WTC11 (cell line): Measurements from ENCODE around the gene PTPRN2. TPM values are rescaled to one million over a fixed set of nuclear protein-coding genes. Genes with fewer than 3 reads are reported as not detected.

Experiments used
- ATAC-seq: fragments of 200-7000 bp; cut with Tn5 transposase; 2 replicates; pipeline ENCODE4 v1.10.0; 2021; ENCODE audit warnings: mild to moderate bottlenecking, moderate library complexity
- CTCF ChIA-PET: fragments of 300-600 bp; sonication (Branson Sonifier 250); formaldehyde crosslinking; loops from one replicate; lab custom pipeline; 2021; ENCODE audit warnings: antibody characterized with exemption; lab: Charles Lee
- POLR2A ChIA-PET: fragments of 350-600 bp; sonication (Branson Sonifier 250); formaldehyde crosslinking; loops from one replicate; lab custom pipeline; 2021; ENCODE audit warnings: antibody characterized with exemption; lab: Charles Lee
- DNase-seq: peaks from one replicate; pipeline ENCODE4 v3.0.0; 2021; ENCODE audit warnings: low spot score
- H3K27ac Mint-ChIP-seq: 2 replicates; pipeline ENCODE4 v1.8.0; 2021; ENCODE audit warnings: mixed read lengths
- H3K27me3 Mint-ChIP-seq: 2 replicates; pipeline ENCODE4 v1.8.0; 2021; ENCODE audit warnings: low read depth, mild to moderate bottlenecking, moderate library complexity, mixed read lengths
- H3K36me3 Mint-ChIP-seq: 2 replicates; pipeline ENCODE4 v1.8.0; 2021; ENCODE audit warnings: mixed read lengths
- H3K4me1 Mint-ChIP-seq: 2 replicates; pipeline ENCODE4 v1.8.0; 2022; ENCODE audit warnings: mixed read lengths
- H3K4me3 Mint-ChIP-seq: 2 replicates; pipeline ENCODE4 v1.8.0; 2021; ENCODE audit warnings: mild to moderate bottlenecking, moderate library complexity, mixed read lengths
- H3K9me3 Mint-ChIP-seq: 2 replicates; pipeline ENCODE4 v1.8.0; 2021; ENCODE audit warnings: mixed read lengths
- ATF3 ChIP-seq: sonication (generic); formaldehyde crosslinking; conservative IDR thresholded peaks from 2 replicates; pipeline ENCODE4 v1.8.1; 2022; ENCODE audit warnings: mild to moderate bottlenecking, missing genetic modification reagents
- ATF6 ChIP-seq: sonication (generic); formaldehyde crosslinking; IDR thresholded peaks from 2 replicates; pipeline ENCODE4 v1.8.1; 2023; ENCODE audit warnings: mild to moderate bottlenecking, missing genetic modification reagents
- FOXJ3 ChIP-seq: sonication (generic); formaldehyde crosslinking; IDR thresholded peaks from 2 replicates; pipeline ENCODE4 v1.9.0; 2021; ENCODE audit warnings: missing genetic modification reagents, mild to moderate bottlenecking, borderline replicate concordance
- GTF2I ChIP-seq: fragments of 250-450 bp; sonication (Bioruptor Pico); conservative IDR thresholded peaks from 2 replicates; pipeline ENCODE4 v1.4.0; 2021; ENCODE audit warnings: mild to moderate bottlenecking
- JUN ChIP-seq: sonication (generic); formaldehyde crosslinking; IDR thresholded peaks from 2 replicates; pipeline ENCODE4 v1.8.0; 2023; ENCODE audit warnings: mild to moderate bottlenecking, missing genetic modification reagents
- KAT7 ChIP-seq: sonication (generic); formaldehyde crosslinking; IDR thresholded peaks from 2 replicates; pipeline ENCODE4 v1.8.1; 2023; ENCODE audit warnings: missing genetic modification reagents, mild to moderate bottlenecking, borderline replicate concordance
- MAX ChIP-seq: sonication (generic); formaldehyde crosslinking; IDR thresholded peaks from 2 replicates; pipeline ENCODE4 v1.8.0; 2022; ENCODE audit warnings: mild to moderate bottlenecking, missing genetic modification reagents
- NFATC4 ChIP-seq: fragments of 250-450 bp; sonication (Bioruptor Pico); IDR thresholded peaks from 2 replicates; pipeline ENCODE4 v1.9.0; 2021; ENCODE audit warnings: mild to moderate bottlenecking
- PREB ChIP-seq: sonication (generic); formaldehyde crosslinking; IDR thresholded peaks from 2 replicates; pipeline ENCODE4 v1.8.1; 2022; ENCODE audit warnings: mild to moderate bottlenecking, missing genetic modification reagents, moderate library complexity, borderline replicate concordance
- SMAD3 ChIP-seq: sonication (generic); formaldehyde crosslinking; IDR thresholded peaks from 2 replicates; pipeline ENCODE4 v1.8.0; 2022; ENCODE audit warnings: missing genetic modification reagents, mild to moderate bottlenecking, borderline replicate concordance
- TCF7 ChIP-seq: sonication (generic); formaldehyde crosslinking; IDR thresholded peaks from 2 replicates; pipeline ENCODE4 v1.8.0; 2022; ENCODE audit warnings: mild to moderate bottlenecking, low read depth, missing genetic modification reagents, moderate library complexity
- TEAD4 ChIP-seq: sonication (generic); formaldehyde crosslinking; IDR thresholded peaks from 2 replicates; pipeline ENCODE4 v1.8.0; 2022; ENCODE audit warnings: mild to moderate bottlenecking, missing genetic modification reagents
- ZNF219 ChIP-seq: sonication (generic); formaldehyde crosslinking; IDR thresholded peaks from 2 replicates; pipeline ENCODE4 v1.8.0; 2023; ENCODE audit warnings: missing genetic modification reagents, mild to moderate bottlenecking, borderline replicate concordance
- ZNF317 ChIP-seq: sonication (generic); formaldehyde crosslinking; IDR thresholded peaks from 2 replicates; pipeline ENCODE4 v1.8.1; 2023; ENCODE audit warnings: low read depth, mild to moderate bottlenecking, moderate library complexity, missing genetic modification reagents, borderline replicate concordance
- ZNF396 ChIP-seq: fragments of 250-450 bp; sonication (Bioruptor Pico); IDR thresholded peaks from 2 replicates; pipeline ENCODE4 v1.8.0; 2021; ENCODE audit warnings: mild to moderate bottlenecking, moderate library complexity, borderline replicate concordance
- ZNF671 ChIP-seq: fragments of 250-450 bp; sonication (Bioruptor Pico); IDR thresholded peaks from 2 replicates; pipeline ENCODE4 v1.8.0; 2021; ENCODE audit warnings: mild to moderate bottlenecking
- total RNA-seq: library from RNA; stranded (reverse); gene quantifications from 3 replicates; pipeline ENCODE4 v1.2.3, GENCODE V29; 2021
- TF ChIP-seq, protein P1 (sequence below): fragments of 250-450 bp; sonication (Bioruptor Pico); IDR thresholded peaks from 2 replicates; pipeline ENCODE4 v1.9.0; 2021; ENCODE audit warnings: mild to moderate bottlenecking, borderline replicate concordance
- TF ChIP-seq, protein P2 (sequence below): sonication (generic); formaldehyde crosslinking; IDR thresholded peaks from 2 replicates; pipeline ENCODE4 v1.8.1; 2022; ENCODE audit warnings: mild to moderate bottlenecking, moderate library complexity, missing genetic modification reagents
- TF ChIP-seq, protein P3 (sequence below): sonication (generic); formaldehyde crosslinking; IDR thresholded peaks from 2 replicates; pipeline ENCODE4 v1.8.0; 2023; ENCODE audit warnings: mild to moderate bottlenecking, missing genetic modification reagents
- TF ChIP-seq, protein P4 (sequence below): sonication (generic); formaldehyde crosslinking; IDR thresholded peaks from 2 replicates; pipeline ENCODE4 v1.8.1; 2023; ENCODE audit warnings: mild to moderate bottlenecking, missing genetic modification reagents

The PTPRN2 gene
- total RNA-seq, 1 experiment from 2014 or later, result 4.7 TPM

DNA sequence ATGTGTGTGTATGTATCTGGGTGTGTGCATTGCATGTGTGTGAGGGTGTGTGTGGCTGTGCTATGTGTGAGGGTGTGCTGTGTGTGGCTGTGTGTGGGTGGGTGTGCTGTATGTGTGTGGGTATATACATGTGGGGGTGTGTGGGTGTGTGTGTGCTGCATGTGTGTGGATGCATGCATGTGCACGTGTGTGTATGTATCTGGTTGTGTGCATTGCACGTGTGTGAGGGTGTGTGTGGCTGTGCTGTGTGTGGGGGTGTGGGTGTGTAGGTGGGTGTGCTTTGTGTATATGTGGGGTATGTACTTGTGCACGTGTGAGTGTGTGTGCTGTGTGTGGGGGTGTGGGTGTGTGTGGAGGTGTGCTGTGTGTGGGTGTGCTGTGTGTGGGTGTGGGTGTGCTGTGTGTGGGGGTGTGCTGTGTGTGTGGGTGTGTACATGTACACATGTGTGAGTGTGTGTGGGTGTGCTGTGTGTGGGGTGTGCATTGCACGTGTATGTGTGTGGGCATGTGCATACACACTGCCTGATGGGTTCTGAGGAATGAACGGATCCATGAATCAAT lies 579.8 kb downstream of the PTPRN2 start (continued):
- TF ChIP-seq PREB (CRISPR knock-in tag) (no peak), ATF3 (CRISPR knock-in tag) (no peak), KAT7 (CRISPR knock-in tag) (no peak), ZNF671 (CRISPR knock-in tag) (no peak), SMAD3 (CRISPR knock-in tag) (no peak), TCF7 (CRISPR knock-in tag) (no peak), FOXJ3 (CRISPR knock-in tag) (no peak), ZNF396 (no peak), ZNF219 (CRISPR knock-in tag) (no peak)
- TF ChIP-seq, protein P1, sequence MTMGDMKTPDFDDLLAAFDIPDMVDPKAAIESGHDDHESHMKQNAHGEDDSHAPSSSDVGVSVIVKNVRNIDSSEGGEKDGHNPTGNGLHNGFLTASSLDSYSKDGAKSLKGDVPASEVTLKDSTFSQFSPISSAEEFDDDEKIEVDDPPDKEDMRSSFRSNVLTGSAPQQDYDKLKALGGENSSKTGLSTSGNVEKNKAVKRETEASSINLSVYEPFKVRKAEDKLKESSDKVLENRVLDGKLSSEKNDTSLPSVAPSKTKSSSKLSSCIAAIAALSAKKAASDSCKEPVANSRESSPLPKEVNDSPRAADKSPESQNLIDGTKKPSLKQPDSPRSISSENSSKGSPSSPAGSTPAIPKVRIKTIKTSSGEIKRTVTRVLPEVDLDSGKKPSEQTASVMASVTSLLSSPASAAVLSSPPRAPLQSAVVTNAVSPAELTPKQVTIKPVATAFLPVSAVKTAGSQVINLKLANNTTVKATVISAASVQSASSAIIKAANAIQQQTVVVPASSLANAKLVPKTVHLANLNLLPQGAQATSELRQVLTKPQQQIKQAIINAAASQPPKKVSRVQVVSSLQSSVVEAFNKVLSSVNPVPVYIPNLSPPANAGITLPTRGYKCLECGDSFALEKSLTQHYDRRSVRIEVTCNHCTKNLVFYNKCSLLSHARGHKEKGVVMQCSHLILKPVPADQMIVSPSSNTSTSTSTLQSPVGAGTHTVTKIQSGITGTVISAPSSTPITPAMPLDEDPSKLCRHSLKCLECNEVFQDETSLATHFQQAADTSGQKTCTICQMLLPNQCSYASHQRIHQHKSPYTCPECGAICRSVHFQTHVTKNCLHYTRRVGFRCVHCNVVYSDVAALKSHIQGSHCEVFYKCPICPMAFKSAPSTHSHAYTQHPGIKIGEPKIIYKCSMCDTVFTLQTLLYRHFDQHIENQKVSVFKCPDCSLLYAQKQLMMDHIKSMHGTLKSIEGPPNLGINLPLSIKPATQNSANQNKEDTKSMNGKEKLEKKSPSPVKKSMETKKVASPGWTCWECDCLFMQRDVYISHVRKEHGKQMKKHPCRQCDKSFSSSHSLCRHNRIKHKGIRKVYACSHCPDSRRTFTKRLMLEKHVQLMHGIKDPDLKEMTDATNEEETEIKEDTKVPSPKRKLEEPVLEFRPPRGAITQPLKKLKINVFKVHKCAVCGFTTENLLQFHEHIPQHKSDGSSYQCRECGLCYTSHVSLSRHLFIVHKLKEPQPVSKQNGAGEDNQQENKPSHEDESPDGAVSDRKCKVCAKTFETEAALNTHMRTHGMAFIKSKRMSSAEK (CRISPR knock-in tag), result no peak
- TF ChIP-seq, protein P2, sequence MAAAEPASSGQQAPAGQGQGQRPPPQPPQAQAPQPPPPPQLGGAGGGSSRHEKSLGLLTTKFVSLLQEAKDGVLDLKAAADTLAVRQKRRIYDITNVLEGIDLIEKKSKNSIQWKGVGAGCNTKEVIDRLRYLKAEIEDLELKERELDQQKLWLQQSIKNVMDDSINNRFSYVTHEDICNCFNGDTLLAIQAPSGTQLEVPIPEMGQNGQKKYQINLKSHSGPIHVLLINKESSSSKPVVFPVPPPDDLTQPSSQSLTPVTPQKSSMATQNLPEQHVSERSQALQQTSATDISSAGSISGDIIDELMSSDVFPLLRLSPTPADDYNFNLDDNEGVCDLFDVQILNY (CRISPR knock-in tag), result no peak

DNA sequence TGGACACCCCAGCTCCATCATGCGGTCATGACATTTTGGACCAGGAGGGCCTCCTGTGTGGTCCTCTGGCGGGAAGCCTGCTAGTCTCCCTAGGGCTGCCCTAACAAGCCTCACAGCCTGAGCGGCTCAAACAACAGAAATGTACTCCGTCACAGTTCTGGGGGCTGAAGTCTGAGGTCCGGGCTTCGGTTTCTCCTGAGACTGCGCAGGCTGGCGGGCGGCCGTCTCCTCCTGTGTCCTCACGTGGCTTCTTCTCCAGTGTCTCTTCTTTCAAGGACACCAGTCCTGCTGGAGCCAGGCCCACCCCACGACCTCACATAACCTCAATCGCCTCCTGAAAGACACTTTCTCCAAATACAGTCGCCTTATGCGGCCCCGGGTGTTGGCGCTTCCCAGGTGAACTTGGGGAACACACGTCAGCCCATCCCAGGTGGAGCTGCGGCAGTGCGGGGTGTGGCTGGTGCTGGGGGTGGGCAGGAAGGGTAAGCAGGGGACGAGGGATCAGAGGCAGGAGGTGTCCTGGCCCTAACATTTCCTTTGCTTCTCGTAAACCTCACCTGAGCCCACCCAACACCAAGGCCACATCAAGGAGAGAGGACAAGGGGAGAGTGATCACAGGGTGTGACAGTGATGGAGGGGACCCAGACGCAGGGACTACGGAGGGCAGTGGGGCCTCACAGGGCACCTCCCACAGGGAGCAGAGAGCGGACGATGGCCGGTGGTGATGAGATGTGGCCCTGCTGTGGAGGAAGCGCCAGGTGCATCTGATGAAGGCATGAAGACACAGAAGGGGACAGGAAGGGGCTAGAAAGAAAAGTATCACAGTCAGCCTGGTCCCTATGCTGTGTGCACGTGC lies 580.6 kb downstream of the PTPRN2 start:
- Mint-ChIP-seq H3K4me3 (no peak overlapping the region), H3K36me3 (peaks cover 25% of the 10 kb centered on the region; the same call in 1 of the 2 replicates), H3K27me3 (peaks cover 2% of the 10 kb centered on the region), H3K27ac (no peak overlapping the region), H3K9me3 (peaks cover 21% of the 10 kb centered on the region), H3K4me1 (peaks cover 58% of the 10 kb centered on the region)
- TF ChIP-seq MAX (CRISPR knock-in tag), result no peak
- no peak for TF ChIP-seq NFATC4 (CRISPR knock-in tag)
- TF ChIP-seq TEAD4 (CRISPR knock-in tag), result no peak
- no peak for TF ChIP-seq GTF2I
- TF ChIP-seq ATF6, result no peak
- TF ChIP-seq ZNF317 (CRISPR knock-in tag), result no peak
- TF ChIP-seq JUN (CRISPR knock-in tag), result no peak
- TF ChIP-seq, protein P3, sequence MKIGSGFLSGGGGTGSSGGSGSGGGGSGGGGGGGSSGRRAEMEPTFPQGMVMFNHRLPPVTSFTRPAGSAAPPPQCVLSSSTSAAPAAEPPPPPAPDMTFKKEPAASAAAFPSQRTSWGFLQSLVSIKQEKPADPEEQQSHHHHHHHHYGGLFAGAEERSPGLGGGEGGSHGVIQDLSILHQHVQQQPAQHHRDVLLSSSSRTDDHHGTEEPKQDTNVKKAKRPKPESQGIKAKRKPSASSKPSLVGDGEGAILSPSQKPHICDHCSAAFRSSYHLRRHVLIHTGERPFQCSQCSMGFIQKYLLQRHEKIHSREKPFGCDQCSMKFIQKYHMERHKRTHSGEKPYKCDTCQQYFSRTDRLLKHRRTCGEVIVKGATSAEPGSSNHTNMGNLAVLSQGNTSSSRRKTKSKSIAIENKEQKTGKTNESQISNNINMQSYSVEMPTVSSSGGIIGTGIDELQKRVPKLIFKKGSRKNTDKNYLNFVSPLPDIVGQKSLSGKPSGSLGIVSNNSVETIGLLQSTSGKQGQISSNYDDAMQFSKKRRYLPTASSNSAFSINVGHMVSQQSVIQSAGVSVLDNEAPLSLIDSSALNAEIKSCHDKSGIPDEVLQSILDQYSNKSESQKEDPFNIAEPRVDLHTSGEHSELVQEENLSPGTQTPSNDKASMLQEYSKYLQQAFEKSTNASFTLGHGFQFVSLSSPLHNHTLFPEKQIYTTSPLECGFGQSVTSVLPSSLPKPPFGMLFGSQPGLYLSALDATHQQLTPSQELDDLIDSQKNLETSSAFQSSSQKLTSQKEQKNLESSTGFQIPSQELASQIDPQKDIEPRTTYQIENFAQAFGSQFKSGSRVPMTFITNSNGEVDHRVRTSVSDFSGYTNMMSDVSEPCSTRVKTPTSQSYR, result no peak
- TF ChIP-seq, protein P4, sequence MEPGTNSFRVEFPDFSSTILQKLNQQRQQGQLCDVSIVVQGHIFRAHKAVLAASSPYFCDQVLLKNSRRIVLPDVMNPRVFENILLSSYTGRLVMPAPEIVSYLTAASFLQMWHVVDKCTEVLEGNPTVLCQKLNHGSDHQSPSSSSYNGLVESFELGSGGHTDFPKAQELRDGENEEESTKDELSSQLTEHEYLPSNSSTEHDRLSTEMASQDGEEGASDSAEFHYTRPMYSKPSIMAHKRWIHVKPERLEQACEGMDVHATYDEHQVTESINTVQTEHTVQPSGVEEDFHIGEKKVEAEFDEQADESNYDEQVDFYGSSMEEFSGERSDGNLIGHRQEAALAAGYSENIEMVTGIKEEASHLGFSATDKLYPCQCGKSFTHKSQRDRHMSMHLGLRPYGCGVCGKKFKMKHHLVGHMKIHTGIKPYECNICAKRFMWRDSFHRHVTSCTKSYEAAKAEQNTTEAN (CRISPR knock-in tag), result no peak
- CTCF ChIA-PET, result no interaction called here
- no peak for DNase-seq
- no peak for ATAC-seq
- POLR2A ChIA-PET, result no interaction called here
